Choroid plexus epithelial cell (primary cell): ENCODE data around the gene ATP8B3.
A peak's percentile ranks its signal among the peaks of the same experiment; 100 is the strongest.

Experiments
- DNase-seq: peaks from one replicate; pipeline ENCODE4 v3.0.0-alpha.2; 2010; ENCODE audit warnings: low read depth
- H3K4me3 ChIP-seq: 2 replicates; pipeline ENCODE4 v1.5.1; 2011; ENCODE audit warnings: low read depth, mild to moderate bottlenecking, control low read depth, low read length, moderate library complexity
- CTCF ChIP-seq: conservative IDR thresholded peaks from 2 replicates; pipeline ENCODE4 v1.5.1; 2011; ENCODE audit warnings: low read depth, mild to moderate bottlenecking, control low read depth, inconsistent platforms, low read length, moderate library complexity

Gene ATP8B3

GRCh38 chr19:1769645-1769985 is 42.5 kb downstream of the ATP8B3 start:
- no peak for DNase-seq
- TF ChIP-seq CTCF = no peak
- no peak overlapping the region for H3K4me3 ChIP-seq

- H3K4me3 ChIP-seq = no peak overlapping the region
- TF ChIP-seq CTCF = no peak
- no peak for DNase-seq
These were observed 43.0 kb downstream of the ATP8B3 start for GRCh38 chr19:1768918-1769644.

GRCh38 chr19:1768248-1768647 is 43.8 kb downstream of the ATP8B3 start:
- peak; percentile 49 for TF ChIP-seq CTCF
- H3K4me3 ChIP-seq = no peak overlapping the region
- no peak for DNase-seq

GRCh38 chr19:1767464-1767933 is 44.6 kb downstream of the ATP8B3 start:
- no peak overlapping the region for H3K4me3 ChIP-seq
- DNase-seq = no peak
- TF ChIP-seq CTCF = peak; percentile 92

- no peak overlapping the region for H3K4me3 ChIP-seq
- no peak for DNase-seq
- TF ChIP-seq CTCF = no peak
These were observed 45.2 kb downstream of the ATP8B3 start for GRCh38 chr19:1766800-1767352.

GRCh38 chr19:1765904-1766799 is 45.9 kb downstream of the ATP8B3 start:
- no peak overlapping the region for H3K4me3 ChIP-seq
- TF ChIP-seq CTCF = no peak
- DNase-seq = no peak
